Measurements from ENCODE around the gene KLK14.

KLK14 gene

GRCh38 chr19:51036519-51036918 is 46.2 kb downstream of the KLK14 start:
- no peak for TF ChIP-seq CTCF (IDR thresholded peaks at IDR 0.05; ENCODE audit: low read depth, low read length, missing control alignments)
- no peak for DNase-seq (ENCODE audit: low read depth)
- H3K4me3 ChIP-seq (ENCODE audit: low read depth, low read length): no peak overlapping the region

GRCh38 chr19:51034704-51035103 is 48.0 kb downstream of the KLK14 start, which contains the start of gene KLK12:
TSS of gene KLK12 (minus strand) at chr19:51035002. CDS start at chr19:51034621, 381 bp downstream.
- no peak within 1 kb of the TSS for H3K4me3 ChIP-seq (ENCODE audit: low read depth, low read length)
- DNase-seq (ENCODE audit: low read depth): no peak
- no peak for TF ChIP-seq CTCF (IDR thresholded peaks at IDR 0.05; ENCODE audit: low read depth, low read length, missing control alignments)

GRCh38 chr19:51031880-51032225 is 50.8 kb downstream of the KLK14 start:
- no peak for TF ChIP-seq CTCF (IDR thresholded peaks at IDR 0.05; ENCODE audit: low read depth, low read length, missing control alignments)
- DNase-seq (ENCODE audit: low read depth): no peak
- no peak overlapping the region for H3K4me3 ChIP-seq (ENCODE audit: low read depth, low read length)

GRCh38 chr19:51031220-51031879 is 51.3 kb downstream of the KLK14 start:
- no peak overlapping the region for H3K4me3 ChIP-seq (ENCODE audit: low read depth, low read length)
- TF ChIP-seq CTCF (IDR thresholded peaks at IDR 0.05; ENCODE audit: low read depth, low read length, missing control alignments): no peak
- DNase-seq (ENCODE audit: low read depth): no peak

- TF ChIP-seq CTCF (IDR thresholded peaks at IDR 0.05; ENCODE audit: low read depth, low read length, missing control alignments): no peak
- DNase-seq (ENCODE audit: low read depth): no peak
- H3K4me3 ChIP-seq (ENCODE audit: low read depth, low read length): no peak overlapping the region
Observed at GRCh38 chr19:51030631-51031030, 52.1 kb downstream of the KLK14 start.

- no peak for TF ChIP-seq CTCF (IDR thresholded peaks at IDR 0.05; ENCODE audit: low read depth, low read length, missing control alignments)
- H3K4me3 ChIP-seq (ENCODE audit: low read depth, low read length): no peak overlapping the region
- no peak for DNase-seq (ENCODE audit: low read depth)
Observed at GRCh38 chr19:51029718-51030117, 53.0 kb downstream of the KLK14 start.
